Body of pancreas (tissue), 4 donors: ENCODE measurements around the gene ATXN7L1.

Source experiments
- POLR2A ChIP-seq, 3 donors: fragments of 450-650 bp; IDR thresholded peaks; one replicate each; pipeline ENCODE4 v1.6.1; 2016; ENCODE audit warnings: antibody characterized with exemption in 3 of 3, mild to moderate bottlenecking in 2 of 3
- TF ChIP-seq, protein P1 (sequence below), 7 experiments: fragments of 450-650 bp in 4 of 7; fragments of 200-600 bp in 3 of 7; sonication (generic) in 3 of 7; IDR thresholded peaks; one replicate each; pipeline ENCODE4 v1.5.1; 2016 to 2019; ENCODE audit warnings: antibody characterized with exemption in 7 of 7

DNA sequence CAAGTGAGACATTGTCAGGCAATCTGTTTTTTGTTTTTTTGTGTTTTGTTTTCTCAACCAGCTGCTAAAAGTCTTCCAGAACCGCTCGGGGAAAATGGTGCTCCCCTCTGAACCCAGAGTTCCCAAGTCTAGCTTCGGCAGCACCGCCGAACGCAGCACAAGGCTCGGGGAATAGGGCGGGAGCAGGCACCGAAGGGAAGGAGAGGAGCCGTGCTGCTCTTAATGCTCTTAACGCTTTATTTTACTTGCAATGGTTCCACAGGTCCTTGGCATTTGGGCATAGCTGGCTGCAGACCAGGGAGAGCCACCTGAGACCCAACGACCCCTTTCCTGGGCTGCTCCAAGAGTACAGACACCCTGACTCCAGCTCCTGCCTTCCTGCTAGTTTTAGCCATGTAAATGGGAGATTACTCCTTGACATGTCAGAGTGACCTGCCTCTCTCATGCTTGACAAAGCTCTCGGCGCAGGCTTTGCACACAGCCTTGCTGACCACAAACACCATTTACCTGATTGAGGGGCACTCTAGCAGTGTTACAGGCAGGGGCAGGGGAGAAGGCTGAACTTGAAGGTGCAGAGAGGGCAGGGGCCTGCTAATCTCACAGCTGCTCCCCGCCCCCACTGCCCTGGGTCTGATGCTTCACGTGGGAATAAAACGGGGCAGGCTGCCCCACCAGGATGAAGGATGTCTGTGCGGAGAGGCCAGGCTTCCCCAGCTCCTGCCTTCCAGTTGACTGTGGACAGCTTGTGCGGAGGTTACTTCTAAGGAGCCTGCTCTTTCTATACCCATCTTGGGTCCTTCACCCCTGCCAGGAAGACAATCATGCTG is 236.5 kb downstream of the ATXN7L1 start:
- TF ChIP-seq, protein P1, sequence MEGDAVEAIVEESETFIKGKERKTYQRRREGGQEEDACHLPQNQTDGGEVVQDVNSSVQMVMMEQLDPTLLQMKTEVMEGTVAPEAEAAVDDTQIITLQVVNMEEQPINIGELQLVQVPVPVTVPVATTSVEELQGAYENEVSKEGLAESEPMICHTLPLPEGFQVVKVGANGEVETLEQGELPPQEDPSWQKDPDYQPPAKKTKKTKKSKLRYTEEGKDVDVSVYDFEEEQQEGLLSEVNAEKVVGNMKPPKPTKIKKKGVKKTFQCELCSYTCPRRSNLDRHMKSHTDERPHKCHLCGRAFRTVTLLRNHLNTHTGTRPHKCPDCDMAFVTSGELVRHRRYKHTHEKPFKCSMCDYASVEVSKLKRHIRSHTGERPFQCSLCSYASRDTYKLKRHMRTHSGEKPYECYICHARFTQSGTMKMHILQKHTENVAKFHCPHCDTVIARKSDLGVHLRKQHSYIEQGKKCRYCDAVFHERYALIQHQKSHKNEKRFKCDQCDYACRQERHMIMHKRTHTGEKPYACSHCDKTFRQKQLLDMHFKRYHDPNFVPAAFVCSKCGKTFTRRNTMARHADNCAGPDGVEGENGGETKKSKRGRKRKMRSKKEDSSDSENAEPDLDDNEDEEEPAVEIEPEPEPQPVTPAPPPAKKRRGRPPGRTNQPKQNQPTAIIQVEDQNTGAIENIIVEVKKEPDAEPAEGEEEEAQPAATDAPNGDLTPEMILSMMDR (IDR thresholded peaks at IDR 0.05): no peak
- TF ChIP-seq POLR2A (IDR thresholded peaks at IDR 0.05): no peak
